ENCODE results near the gene EMP3.

EMP3 gene

GRCh38 chr19:48378194-48378570 lies 52.8 kb downstream of the EMP3 start:
- Histone ChIP-seq H3K36me3 (ENCODE audit: insufficient read depth, low read length) (peaks cover 4% of the 10 kb centered on the region; the same call in 1 of the 2 replicates), H3K4me2 (ENCODE audit: low read depth, low read length, poor library complexity, severe bottlenecking) (no peak overlapping the region), H3K4me3 (ENCODE audit: low read length, poor library complexity, severe bottlenecking) (no peak overlapping the region), H3K4me1 (ENCODE audit: insufficient read depth, low read length, poor library complexity, severe bottlenecking) (no peaks in the 10 kb centered on the region), H2AFZ (ENCODE audit: low read length) (no peak overlapping the region), H3K27me3 (ENCODE audit: insufficient read depth, low read length, poor library complexity, severe bottlenecking) (no peaks in the 10 kb centered on the region), H3K9me2 (replicated peaks; ENCODE audit: low read depth, low read length) (no peaks in the 10 kb centered on the region), H4K20me1 (ENCODE audit: insufficient read depth, low read length, poor library complexity, severe bottlenecking) (no peaks in the 10 kb centered on the region), H3K9ac (ENCODE audit: low read depth, low read length, poor library complexity, severe bottlenecking) (no peak overlapping the region), H3K9me3 (ENCODE audit: insufficient read depth, low read depth, low read length) (no peaks in the 10 kb centered on the region), H3F3A (ENCODE audit: low read depth) (no peaks in the 10 kb centered on the region), H3K79me2 (ENCODE audit: insufficient read depth, low read length) (no peaks in the 10 kb centered on the region)
- TF ChIP-seq CTCF (conservative IDR thresholded peaks at IDR 0.05; ENCODE audit: low read length): no peak

DNA sequence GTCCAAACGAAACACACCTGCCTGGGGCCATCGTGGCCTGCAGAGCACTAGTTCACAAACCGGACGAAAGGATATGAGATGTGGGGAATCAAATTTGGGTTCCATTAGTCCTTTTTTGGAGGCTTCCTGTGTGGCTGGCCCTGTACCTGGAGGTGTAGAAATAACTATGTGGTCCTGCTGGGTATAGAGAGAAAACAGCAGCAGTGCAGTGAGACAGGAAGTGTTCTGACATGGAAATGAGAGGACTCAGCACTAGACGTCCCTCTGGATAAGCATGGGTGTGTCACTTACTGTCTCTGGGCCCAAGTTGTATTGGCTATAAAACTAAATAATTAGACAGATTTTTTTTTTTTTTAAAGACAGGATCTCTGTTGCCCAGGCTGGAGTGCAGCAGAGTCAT lies 53.7 kb downstream of the EMP3 start:
- Histone ChIP-seq H3K36me3 (ENCODE audit: insufficient read depth, low read length) (peaks cover 10% of the 10 kb centered on the region; the same call in 1 of the 2 replicates), H4K20me1 (ENCODE audit: insufficient read depth, low read length, poor library complexity, severe bottlenecking) (no peaks in the 10 kb centered on the region), H3K4me1 (ENCODE audit: insufficient read depth, low read length, poor library complexity, severe bottlenecking) (no peaks in the 10 kb centered on the region), H3K79me2 (ENCODE audit: insufficient read depth, low read length) (no peaks in the 10 kb centered on the region), H3K4me3 (ENCODE audit: low read length, poor library complexity, severe bottlenecking) (no peak overlapping the region), H3K27me3 (ENCODE audit: insufficient read depth, low read length, poor library complexity, severe bottlenecking) (no peaks in the 10 kb centered on the region), H2AFZ (ENCODE audit: low read length) (no peak overlapping the region), H3F3A (ENCODE audit: low read depth) (no peaks in the 10 kb centered on the region), H3K9me3 (ENCODE audit: insufficient read depth, low read depth, low read length) (no peaks in the 10 kb centered on the region), H3K9ac (ENCODE audit: low read depth, low read length, poor library complexity, severe bottlenecking) (no peak overlapping the region), H3K4me2 (ENCODE audit: low read depth, low read length, poor library complexity, severe bottlenecking) (no peak overlapping the region), H3K9me2 (replicated peaks; ENCODE audit: low read depth, low read length) (no peaks in the 10 kb centered on the region)
- TF ChIP-seq CTCF (conservative IDR thresholded peaks at IDR 0.05; ENCODE audit: low read length): no peak
- TF ChIP-seq EZH2phosphoT487 (IDR thresholded peaks at IDR 0.05; ENCODE audit: borderline replicate concordance): no peak
